Karpas-422 (cell line): ENCODE data around the gene CYP4F22. TPM values are rescaled to one million over a fixed set of nuclear protein-coding genes. Genes with fewer than 3 reads are reported as not detected.
A peak's percentile ranks its signal among the peaks of the same experiment; 100 is the strongest.
"Not testable (repeated sequence)": the region's sequence is repeated elsewhere in the genome, so short reads cannot be mapped to it uniquely, and the experiment has no call there.

ENCODE experiments used
- DNase-seq: peaks from one replicate; pipeline ENCODE4 v3.0.0-alpha.2; 2015
- H2AFZ ChIP-seq: fragments of 200-600 bp; sonication (generic); 2 replicates; pipeline ENCODE4 v1.6.1; 2014; ENCODE audit warnings: antibody characterized with exemption, low read length, mixed read lengths
- H3K27ac ChIP-seq: fragments of 200-600 bp; sonication (generic); 2 replicates; pipeline ENCODE4 v1.5.1; 2014; ENCODE audit warnings: mild to moderate bottlenecking, low read length, moderate library complexity
- H3K27me3 ChIP-seq: fragments of 200-600 bp; sonication (generic); 2 replicates; pipeline ENCODE4 v1.6.1; 2014; ENCODE audit warnings: low read length, mixed read lengths
- H3K36me3 ChIP-seq: fragments of 200-600 bp; sonication (generic); 2 replicates; pipeline ENCODE4 v1.6.1; 2014; ENCODE audit warnings: low read length, mixed read lengths; ENCODE audit not compliant: insufficient read depth
- H3K4me1 ChIP-seq: fragments of 200-600 bp; sonication (generic); 2 replicates; pipeline ENCODE4 v1.6.1; 2014; ENCODE audit warnings: mild to moderate bottlenecking, low read length, mixed read lengths
- H3K4me2 ChIP-seq: fragments of 200-600 bp; sonication (generic); 2 replicates; pipeline ENCODE4 v1.6.1; 2014; ENCODE audit warnings: low read length, low read depth, mild to moderate bottlenecking; ENCODE audit not compliant: poor library complexity, severe bottlenecking
- H3K4me3 ChIP-seq: fragments of 200-600 bp; sonication (generic); 2 replicates; pipeline ENCODE4 v1.5.1; 2014; ENCODE audit warnings: mild to moderate bottlenecking, antibody characterized with exemption, low read length, mixed read lengths
- H3K79me2 ChIP-seq: fragments of 200-600 bp; sonication (generic); 2 replicates; pipeline ENCODE4 v1.6.1; 2014; ENCODE audit warnings: mild to moderate bottlenecking, low read length, mixed read lengths
- H3K9ac ChIP-seq: fragments of 200-600 bp; sonication (generic); 2 replicates; pipeline ENCODE4 v1.6.0; 2014; ENCODE audit warnings: low read length
- H3K9me2 ChIP-seq: fragments of 200-600 bp; sonication (generic), shearing (Covaris generic); replicated peaks from 2 replicates; pipeline ENCODE4 v1.6.0; 2014; ENCODE audit warnings: mild to moderate bottlenecking, low read length, moderate library complexity; ENCODE audit not compliant: insufficient read depth
- H3K9me3 ChIP-seq: fragments of 300-700, 200-600 bp; sonication (generic); 2 replicates; pipeline ENCODE4 v1.6.1; 2014; ENCODE audit warnings: low read length, mixed read lengths
- H4K20me1 ChIP-seq: fragments of 200-600 bp; sonication (generic); 2 replicates; pipeline ENCODE4 v1.6.1; 2014; ENCODE audit warnings: mild to moderate bottlenecking, antibody characterized with exemption, low read length, low read depth; ENCODE audit not compliant: insufficient read depth
- total RNA-seq: library from RNA; depleted of rRNA; stranded (reverse); fragments of >200 nt; shearing (Covaris generic); gene quantifications from 2 replicates; pipeline ENCODE4 v1.2.3, GENCODE V29; 2014; ENCODE audit warnings: low replicate concordance

CYP4F22 gene
- total RNA-seq, 1 experiment from 2014 or later = not detected

- Histone ChIP-seq H3K4me1 (peaks cover 15% of the 10 kb centered on the region), H2AFZ (no peak overlapping the region), H3K27me3 (no peaks in the 10 kb centered on the region), H4K20me1 (no peaks in the 10 kb centered on the region), H3K27ac (no peak overlapping the region), H3K9me3 (no peaks in the 10 kb centered on the region), H3K79me2 (no peaks in the 10 kb centered on the region), H3K9ac (no peak overlapping the region), H3K9me2 (no peaks in the 10 kb centered on the region), H3K4me3 (no peak overlapping the region), H3K36me3 (no peaks in the 10 kb centered on the region), H3K4me2 (no peak overlapping the region)
- DNase-seq = no peak
These were observed 38.6 kb upstream of the CYP4F22 start for GRCh38 chr19:15469513-15470297.

DNA sequence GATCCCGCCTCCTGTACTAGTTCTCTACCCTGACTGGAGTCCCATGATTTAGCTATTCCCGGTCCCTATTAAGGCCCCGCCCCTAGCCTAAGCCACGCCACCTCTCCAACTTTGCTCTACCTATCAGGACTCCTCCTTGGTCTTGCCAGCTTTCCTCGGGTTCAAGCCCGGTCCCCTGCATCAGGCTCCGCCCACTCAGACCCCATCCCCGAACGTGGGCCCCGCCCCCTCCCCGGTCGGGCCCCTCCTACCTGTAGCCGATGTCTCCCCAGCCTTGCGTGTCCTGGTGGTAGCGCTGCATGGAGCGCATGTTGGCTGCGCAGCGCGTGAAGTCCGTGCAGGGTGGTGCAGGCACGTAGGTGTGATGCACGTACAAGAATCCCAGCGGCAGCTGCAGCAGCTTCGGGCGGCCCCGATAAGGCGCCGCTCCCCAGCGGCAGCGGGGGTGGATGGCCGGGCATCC lies 36.7 kb upstream of the CYP4F22 start:
- Histone ChIP-seq H3K79me2 (no peaks in the 10 kb centered on the region), H3K27ac (no peak overlapping the region), H3K4me3 (no peak overlapping the region), H3K36me3 (no peaks in the 10 kb centered on the region), H4K20me1 (no peaks in the 10 kb centered on the region), H3K9ac (no peak overlapping the region), H3K27me3 (no peaks in the 10 kb centered on the region), H3K9me3 (no peaks in the 10 kb centered on the region), H2AFZ (no peak overlapping the region), H3K4me1 (peaks cover 15% of the 10 kb centered on the region), H3K4me2 (no peak overlapping the region), H3K9me2 (no peaks in the 10 kb centered on the region)
- no peak for DNase-seq

DNA sequence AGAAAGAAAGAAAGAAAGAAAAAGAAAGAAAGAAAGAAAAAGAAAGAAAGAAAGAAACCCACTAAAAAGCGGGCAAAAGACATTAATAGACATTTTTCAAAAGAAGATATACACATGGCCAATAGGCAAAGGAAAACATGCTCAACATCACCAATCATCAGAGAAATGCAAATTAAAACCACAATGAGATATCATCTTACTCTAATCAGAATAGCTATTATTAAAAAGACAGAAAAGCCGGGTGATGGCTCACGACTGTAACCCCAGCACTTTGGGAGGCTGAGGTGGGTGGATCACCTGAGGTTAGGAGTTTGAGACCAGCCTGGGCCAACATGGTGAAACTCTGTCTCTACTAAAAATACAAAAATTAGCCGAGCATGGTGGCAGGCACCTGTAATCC lies 34.5 kb upstream of the CYP4F22 start:
- not testable (repeated sequence) for H3K36me3 ChIP-seq, H2AFZ ChIP-seq, H3K79me2 ChIP-seq, H3K27me3 ChIP-seq, H3K9me3 ChIP-seq, H4K20me1 ChIP-seq, H3K27ac ChIP-seq, H3K9me2 ChIP-seq, H3K4me3 ChIP-seq, H3K9ac ChIP-seq
- DNase-seq = peak; percentile 55
- Histone ChIP-seq H3K4me2 (peak overlapping the region; percentile 42), H3K4me1 (peaks cover 12% of the 10 kb centered on the region)

GRCh38 chr19:15475169-15475568 lies 33.2 kb upstream of the CYP4F22 start:
- no peaks in the 10 kb centered on the region for H3K27me3 ChIP-seq
- H3K4me2 ChIP-seq = no peak overlapping the region
- no peak overlapping the region for H3K9ac ChIP-seq
- no peak overlapping the region for H2AFZ ChIP-seq
- no peak overlapping the region for H3K27ac ChIP-seq
- no peaks in the 10 kb centered on the region for H3K9me3 ChIP-seq
- DNase-seq = no peak
- no peaks in the 10 kb centered on the region for H4K20me1 ChIP-seq
- peaks cover 12% of the 10 kb centered on the region for H3K4me1 ChIP-seq
- no peaks in the 10 kb centered on the region for H3K9me2 ChIP-seq
- no peaks in the 10 kb centered on the region for H3K79me2 ChIP-seq
- no peaks in the 10 kb centered on the region for H3K36me3 ChIP-seq
- no peak overlapping the region for H3K4me3 ChIP-seq

DNA sequence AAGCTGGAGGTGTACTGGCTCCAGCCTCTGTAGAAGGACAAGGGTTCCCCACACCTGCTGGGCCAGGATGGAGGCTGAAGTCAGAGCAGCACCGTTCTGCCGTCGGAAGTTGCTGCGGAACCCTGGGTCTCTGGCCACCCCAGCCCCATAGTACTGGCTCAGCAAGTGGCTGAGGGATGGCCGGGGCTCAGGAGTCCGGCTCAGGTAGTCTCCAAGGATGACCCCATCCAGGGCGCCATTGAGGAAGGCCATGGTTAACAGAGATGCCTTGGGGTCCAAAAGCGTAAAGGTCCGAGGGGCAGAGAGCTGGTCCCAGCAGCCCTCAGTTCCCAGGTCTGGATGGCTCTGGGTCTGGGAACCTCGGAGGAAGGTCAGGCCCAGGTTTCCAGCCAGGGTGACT lies 32.7 kb upstream of the CYP4F22 start:
- no peaks in the 10 kb centered on the region for H3K79me2 ChIP-seq
- H4K20me1 ChIP-seq = no peaks in the 10 kb centered on the region
- no peaks in the 10 kb centered on the region for H3K9me3 ChIP-seq
- no peak overlapping the region for H3K9ac ChIP-seq
- no peaks in the 10 kb centered on the region for H3K27me3 ChIP-seq
- H3K27ac ChIP-seq = no peak overlapping the region
- no peak overlapping the region for H2AFZ ChIP-seq
- no peak overlapping the region for H3K4me3 ChIP-seq
- H3K9me2 ChIP-seq = no peaks in the 10 kb centered on the region
- no peak overlapping the region for H3K4me2 ChIP-seq
- H3K4me1 ChIP-seq = peaks cover 12% of the 10 kb centered on the region
- H3K36me3 ChIP-seq = no peaks in the 10 kb centered on the region
- no peak for DNase-seq

GRCh38 chr19:15476325-15476724 lies 32.0 kb upstream of the CYP4F22 start:
- Histone ChIP-seq H2AFZ (no peak overlapping the region), H3K4me3 (no peak overlapping the region), H3K36me3 (no peaks in the 10 kb centered on the region), H3K4me2 (no peak overlapping the region), H3K9me2 (no peaks in the 10 kb centered on the region), H3K9ac (no peak overlapping the region), H4K20me1 (no peaks in the 10 kb centered on the region), H3K27me3 (no peaks in the 10 kb centered on the region), H3K79me2 (no peaks in the 10 kb centered on the region), H3K4me1 (peaks cover 12% of the 10 kb centered on the region), H3K27ac (no peak overlapping the region), H3K9me3 (no peaks in the 10 kb centered on the region)
- no peak for DNase-seq

DNA sequence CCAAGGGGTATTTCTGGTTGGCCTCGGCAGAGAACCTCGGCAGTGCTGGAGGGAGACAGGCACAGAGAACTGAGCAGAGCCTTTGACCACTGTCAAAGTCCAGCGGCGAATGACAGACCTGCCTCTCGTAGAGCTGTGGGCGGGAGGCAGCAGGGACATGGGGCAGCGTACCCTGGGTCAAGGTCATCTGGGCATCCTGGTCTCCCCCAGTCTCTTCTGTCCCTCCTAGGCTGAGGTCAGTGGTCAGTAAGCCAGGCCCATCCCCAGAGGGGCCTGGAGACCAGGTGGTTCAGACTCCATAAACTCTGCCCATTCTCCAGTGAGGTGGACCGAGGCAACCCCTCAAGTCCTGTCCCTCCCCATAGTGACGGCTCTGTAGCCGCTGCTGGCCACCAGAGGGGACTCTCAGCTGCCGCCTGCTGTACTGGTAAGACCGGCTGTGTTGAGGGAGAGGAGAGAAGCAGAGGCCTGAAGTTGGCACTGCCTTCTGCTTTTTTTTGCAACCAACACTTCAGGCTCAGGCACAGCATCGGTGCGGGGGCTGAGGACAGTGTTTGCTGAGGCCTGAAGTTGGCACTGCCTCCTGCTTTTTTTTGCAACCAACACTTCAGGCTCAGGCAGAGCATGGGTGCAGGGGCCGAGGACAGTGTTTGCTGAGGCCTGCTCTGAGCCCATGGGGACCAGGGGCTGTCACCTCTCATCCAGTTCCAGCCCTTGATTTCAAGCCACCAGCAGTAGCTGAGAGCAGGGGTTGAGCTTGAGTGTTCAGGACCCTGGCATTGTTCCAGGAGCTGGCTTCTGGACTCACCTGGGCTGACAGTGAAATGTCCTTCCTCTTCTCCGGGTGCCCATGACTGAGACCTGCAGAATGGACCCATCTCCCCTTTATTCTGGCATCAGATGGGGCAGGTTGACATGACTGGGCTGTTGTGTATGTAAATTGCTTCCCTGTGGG lies 28.7 kb upstream of the CYP4F22 start, which contains the start of gene PGLYRP2:
TSS of gene PGLYRP2 (minus strand) at position 111 of the 955 bp plus-strand sequence. CDS start 130 bp downstream, outside the sequence.
- no peaks in the 10 kb centered on the region for H3K9me2 ChIP-seq
- no peaks in the 10 kb centered on the region for H4K20me1 ChIP-seq
- no peaks in the 10 kb centered on the region for H3K4me1 ChIP-seq
- H3K9ac ChIP-seq = no peak within 1 kb of the TSS
- no peaks in the 10 kb centered on the region for H3K9me3 ChIP-seq
- no peak within 1 kb of the TSS for H3K27ac ChIP-seq
- H2AFZ ChIP-seq = no peak within 1 kb of the TSS
- DNase-seq = peak; percentile 46
- no peak within 1 kb of the TSS for H3K4me3 ChIP-seq
- H3K4me2 ChIP-seq = no peak within 1 kb of the TSS
- no peaks in the 10 kb centered on the region for H3K36me3 ChIP-seq
- no peaks in the 10 kb centered on the region for H3K79me2 ChIP-seq
- H3K27me3 ChIP-seq = no peaks in the 10 kb centered on the region

GRCh38 chr19:15480996-15481395 lies 27.3 kb upstream of the CYP4F22 start:
- not testable (repeated sequence) for DNase-seq

More at GRCh38 chr19:15480996-15481395, 27.3 kb upstream of the CYP4F22 start:
- not testable (repeated sequence) for H3K79me2 ChIP-seq, H3K4me1 ChIP-seq, H3K36me3 ChIP-seq, H3K27ac ChIP-seq, H3K9me3 ChIP-seq, H3K4me2 ChIP-seq, H4K20me1 ChIP-seq, H3K27me3 ChIP-seq, H2AFZ ChIP-seq, H3K4me3 ChIP-seq, H3K9me2 ChIP-seq, H3K9ac ChIP-seq
